Neural crest cell (in vitro differentiated cells): ENCODE data around the gene DYSF. TPM values are rescaled to one million over a fixed set of nuclear protein-coding genes. Genes with fewer than 3 reads are reported as not detected.

Source experiments
- DNase-seq: peaks from one replicate; pipeline ENCODE4 v3.0.0; 2021; ENCODE audit warnings: low read depth, mixed read lengths, low spot score
- H3K27ac Mint-ChIP-seq: one replicate; pipeline ENCODE4 v1.8.0; 2021; ENCODE audit warnings: mild to moderate bottlenecking, mixed read lengths; ENCODE audit not compliant: unreplicated experiment
- H3K27me3 Mint-ChIP-seq: 2 replicates; pipeline ENCODE4 v1.8.0; 2021; ENCODE audit warnings: low read depth, mild to moderate bottlenecking, mixed read lengths
- H3K36me3 Mint-ChIP-seq: 2 replicates; pipeline ENCODE4 v1.8.0; 2021; ENCODE audit warnings: low read depth, mild to moderate bottlenecking, mixed read lengths
- H3K4me1 Mint-ChIP-seq: 2 replicates; pipeline ENCODE4 v1.8.0; 2021; ENCODE audit warnings: mixed read lengths
- H3K4me3 Mint-ChIP-seq: one replicate; pipeline ENCODE4 v1.8.0; 2021; ENCODE audit warnings: mild to moderate bottlenecking, mixed read lengths
- H3K9me3 Mint-ChIP-seq: 2 replicates; pipeline ENCODE4 v1.8.0; 2021; ENCODE audit warnings: mixed read lengths
- CTCF ChIP-seq: fragments of 200-600 bp; sonication (generic); conservative IDR thresholded peaks from 2 replicates; pipeline ENCODE4 v1.5.0; 2021; ENCODE audit warnings: antibody characterized with exemption, mild to moderate bottlenecking
- total RNA-seq: library from RNA; stranded (reverse); gene quantifications from 2 replicates; pipeline ENCODE4 v1.2.1, GENCODE V29; 2021

Gene DYSF
- total RNA-seq, 1 donor from 2014 or later = 2.2 TPM

GRCh38 chr2:71617266-71617665 lies 163.9 kb downstream of the DYSF start:
- Mint-ChIP-seq H3K4me1 (no peaks in the 10 kb centered on the region), H3K27ac (no peak overlapping the region), H3K36me3 (no peaks in the 10 kb centered on the region), H3K4me3 (no peak overlapping the region), H3K9me3 (no peaks in the 10 kb centered on the region), H3K27me3 (no peaks in the 10 kb centered on the region)
- no peak for TF ChIP-seq CTCF
- DNase-seq = no peak

GRCh38 chr2:71618327-71619113 lies 165.2 kb downstream of the DYSF start:
- Mint-ChIP-seq H3K4me1 (no peaks in the 10 kb centered on the region), H3K27me3 (no peaks in the 10 kb centered on the region), H3K27ac (no peak overlapping the region), H3K4me3 (no peak overlapping the region), H3K36me3 (no peaks in the 10 kb centered on the region), H3K9me3 (no peaks in the 10 kb centered on the region)
- no peak for TF ChIP-seq CTCF
- no peak for DNase-seq

GRCh38 chr2:71619230-71619741 lies 165.9 kb downstream of the DYSF start:
- no peaks in the 10 kb centered on the region for H3K27me3 Mint-ChIP-seq
- no peak overlapping the region for H3K4me3 Mint-ChIP-seq

GRCh38 chr2:71620116-71620515 lies 166.8 kb downstream of the DYSF start:
- no peaks in the 10 kb centered on the region for H3K9me3 Mint-ChIP-seq
- H3K27me3 Mint-ChIP-seq = no peaks in the 10 kb centered on the region
- no peak for TF ChIP-seq CTCF
- no peaks in the 10 kb centered on the region for H3K36me3 Mint-ChIP-seq
- H3K4me3 Mint-ChIP-seq = no peak overlapping the region
- DNase-seq = no peak
- no peaks in the 10 kb centered on the region for H3K4me1 Mint-ChIP-seq
- H3K27ac Mint-ChIP-seq = no peak overlapping the region

More at GRCh38 chr2:71619230-71619741, 165.9 kb downstream of the DYSF start:
- Mint-ChIP-seq H3K4me1 (no peaks in the 10 kb centered on the region), H3K36me3 (no peaks in the 10 kb centered on the region), H3K9me3 (no peaks in the 10 kb centered on the region), H3K27ac (no peak overlapping the region)
- TF ChIP-seq CTCF = no peak
- DNase-seq = no peak

GRCh38 chr2:71620851-71621251 lies 167.5 kb downstream of the DYSF start:
- no peaks in the 10 kb centered on the region for H3K4me1 Mint-ChIP-seq
- no peaks in the 10 kb centered on the region for H3K9me3 Mint-ChIP-seq
- DNase-seq = no peak
- H3K27ac Mint-ChIP-seq = peak overlapping the region; percentile 43
- no peaks in the 10 kb centered on the region for H3K36me3 Mint-ChIP-seq
- no peaks in the 10 kb centered on the region for H3K27me3 Mint-ChIP-seq
- no peak overlapping the region for H3K4me3 Mint-ChIP-seq
- TF ChIP-seq CTCF = no peak
